IMR-90 (cell line): ENCODE results near the gene NEUROD4. TPM values are rescaled to one million over a fixed set of nuclear protein-coding genes. Genes with fewer than 3 reads are reported as not detected.
A peak's percentile ranks its signal among the peaks of the same experiment; 100 is the strongest.

ENCODE experiments used
- ATAC-seq: fragments of 200-7000 bp; cut with Tn5 transposase; 2 replicates; pipeline ENCODE4 v1.9.1; 2020; ENCODE audit warnings: low read depth, mild to moderate bottlenecking, moderate library complexity
- BruUV-seq: library from RNA; stranded (reverse); fragments of 400-500 nt; replicated peaks from 2 replicates; lab custom pipeline; 2021; lab: Mats Ljungman, UMichigan
- CTCF ChIA-PET: fragments of 300-600 bp; formaldehyde crosslinking; extraction: SDS; loops from one replicate; lab custom pipeline; 2021; ENCODE audit warnings: antibody characterized with exemption; lab: Yijun Ruan, JAX
- POLR2A ChIA-PET: fragments of 300-600 bp; sonication (Branson Sonifier 250); formaldehyde crosslinking; loops from one replicate; lab custom pipeline; 2022; ENCODE audit warnings: antibody characterized with exemption; ENCODE audit not compliant: unreplicated experiment; lab: Charles Lee
- DNase-seq: peaks from one replicate; pipeline ENCODE4 v3.0.0; 2013
- H2AFZ ChIP-seq: replicated peaks from 2 replicates; pipeline ENCODE3; 2013; ENCODE audit warnings: low read length, mild to moderate bottlenecking; ENCODE audit not compliant: poor library complexity
- H2AK5ac ChIP-seq: 2 replicates; pipeline ENCODE4 v1.6.1; 2013; ENCODE audit warnings: low read depth, low read length, inconsistent platforms
- H2AK9ac ChIP-seq: replicated peaks from 2 replicates; pipeline ENCODE3; 2013; ENCODE audit warnings: mild to moderate bottlenecking, low read depth, low read length, moderate library complexity; ENCODE audit not compliant: poor library complexity
- H2BK120ac ChIP-seq: 2 replicates; pipeline ENCODE4 v1.6.1; 2013; ENCODE audit warnings: low read depth, low read length, inconsistent platforms
- H2BK15ac ChIP-seq: 3 replicates; pipeline ENCODE4 v1.6.1; 2013; ENCODE audit warnings: low read depth, low read length, inconsistent platforms
- H2BK20ac ChIP-seq: 2 replicates; pipeline ENCODE4 v1.6.1; 2013; ENCODE audit warnings: low read depth, mild to moderate bottlenecking, inconsistent platforms, low read length, moderate library complexity
- H2BK5ac ChIP-seq: 2 replicates; pipeline ENCODE4 v1.6.1; 2013; ENCODE audit warnings: mild to moderate bottlenecking, low read depth, low read length, inconsistent platforms; ENCODE audit not compliant: poor library complexity, severe bottlenecking
- H3K14ac ChIP-seq: replicated peaks from 2 replicates; pipeline ENCODE4 v1.6.1; 2013; ENCODE audit warnings: low read depth, low read length, inconsistent platforms
- H3K18ac ChIP-seq: 2 replicates; pipeline ENCODE4 v1.6.1; 2013; ENCODE audit warnings: low read depth, low read length, control low read depth
- H3K23ac ChIP-seq: 2 replicates; pipeline ENCODE4 v1.6.1; 2013; ENCODE audit warnings: low read depth, low read length, inconsistent platforms
- H3K27ac ChIP-seq: 2 replicates; pipeline ENCODE4 v1.5.1; 2013; ENCODE audit warnings: mild to moderate bottlenecking, control low read depth, low read length; ENCODE audit not compliant: insufficient read depth
- H3K27me3 ChIP-seq: 2 replicates; pipeline ENCODE4 v1.6.1; 2013; ENCODE audit warnings: low read length; ENCODE audit not compliant: control insufficient read depth, insufficient read depth
- H3K36me3 ChIP-seq: 2 replicates; pipeline ENCODE4 v1.6.1; 2013; ENCODE audit warnings: low read length, mixed read lengths; ENCODE audit not compliant: control insufficient read depth, insufficient read depth
- H3K4ac ChIP-seq: 2 replicates; pipeline ENCODE4 v1.6.1; 2013; ENCODE audit warnings: low read depth, low read length, inconsistent platforms
- H3K4me1 ChIP-seq: 2 replicates; pipeline ENCODE4 v1.6.1; 2013; ENCODE audit warnings: low read length, mixed read lengths; ENCODE audit not compliant: control insufficient read depth, insufficient read depth
- H3K4me2 ChIP-seq: 2 replicates; pipeline ENCODE4 v1.6.1; 2013; ENCODE audit warnings: low read depth, mild to moderate bottlenecking, control low read depth, low read length, moderate library complexity
- H3K4me3 ChIP-seq: 2 replicates; pipeline ENCODE4 v1.5.1; 2013; ENCODE audit warnings: low read depth, mild to moderate bottlenecking, control low read depth, low read length, moderate library complexity; ENCODE audit not compliant: insufficient read depth
- H3K56ac ChIP-seq: 2 replicates; pipeline ENCODE4 v1.6.1; 2013; ENCODE audit warnings: low read length, inconsistent platforms; ENCODE audit not compliant: insufficient read depth; ENCODE audit errors: extremely low read depth
- H3K79me1 ChIP-seq, 2 experiments: 2 replicates each; pipeline ENCODE4 v1.6.1; 2013; ENCODE audit warnings: low read length in 2 of 2, inconsistent platforms in 1 of 2, low read depth in 1 of 2
- H3K9ac ChIP-seq: 2 replicates; pipeline ENCODE4 v1.6.1; 2013; ENCODE audit warnings: low read depth, low read length, control low read depth
- H3K9me1 ChIP-seq: 2 replicates; pipeline ENCODE4 v1.6.1; 2013; ENCODE audit warnings: low read length, inconsistent platforms; ENCODE audit not compliant: insufficient read depth
- H3K9me3 ChIP-seq: 2 replicates; pipeline ENCODE4 v1.6.1; 2013; ENCODE audit warnings: low read length; ENCODE audit not compliant: control insufficient read depth, insufficient read depth
- H4K20me1 ChIP-seq: 2 replicates; pipeline ENCODE4 v1.6.1; 2013; ENCODE audit warnings: low read length, inconsistent platforms; ENCODE audit not compliant: insufficient read depth
- H4K5ac ChIP-seq: 2 replicates; pipeline ENCODE4 v1.6.1; 2013; ENCODE audit warnings: mild to moderate bottlenecking, low read depth, low read length, control low read depth
- H4K8ac ChIP-seq, 2 experiments: 2 replicates each; pipeline ENCODE4 v1.6.1; 2013; ENCODE audit warnings: low read depth in 2 of 2, low read length in 2 of 2, control low read depth in 1 of 2, inconsistent platforms in 1 of 2
- H4K91ac ChIP-seq: 2 replicates; pipeline ENCODE4 v1.6.1; 2013; ENCODE audit warnings: low read depth, low read length, inconsistent platforms; ENCODE audit not compliant: insufficient read depth
- BHLHE40 ChIP-seq: fragments of 150-350 bp; IDR thresholded peaks from 2 replicates; pipeline ENCODE4 v1.6.1; 2016; ENCODE audit warnings: mild to moderate bottlenecking, low read depth, low read length
- CTCF ChIP-seq: conservative IDR thresholded peaks from 2 replicates; pipeline ENCODE4 v1.5.1; 2012; ENCODE audit warnings: mild to moderate bottlenecking, low read depth, low read length, improper control_type of control experiment
- MAZ ChIP-seq: IDR thresholded peaks from 2 replicates; pipeline ENCODE4 v1.6.1; 2012; ENCODE audit warnings: low read depth, mild to moderate bottlenecking, low read length, improper control_type of control experiment, moderate library complexity, borderline replicate concordance
- POLR2A ChIP-seq: IDR thresholded peaks from 2 replicates; pipeline ENCODE4 v1.6.1; 2012; ENCODE audit warnings: mild to moderate bottlenecking, low read depth, low read length
- RAD21 ChIP-seq: IDR thresholded peaks from 2 replicates; pipeline ENCODE4 v1.6.1; 2012; ENCODE audit warnings: low read length, improper control_type of control experiment
- RCOR1 ChIP-seq: IDR thresholded peaks from 2 replicates; pipeline ENCODE4 v1.6.1; 2012; ENCODE audit warnings: mild to moderate bottlenecking, low read length, improper control_type of control experiment; ENCODE audit not compliant: insufficient replicate concordance
- RFX5 ChIP-seq: IDR thresholded peaks from 2 replicates; pipeline ENCODE4 v1.8.0; 2012; ENCODE audit warnings: low read depth, mild to moderate bottlenecking, low read length, moderate library complexity
- SMC3 ChIP-seq: fragments of 150-350 bp; IDR thresholded peaks from 2 replicates; pipeline ENCODE4 v1.6.1; 2016; ENCODE audit warnings: low read depth, mild to moderate bottlenecking, antibody characterized with exemption, low read length, moderate library complexity
- WGBS, 2 experiments: methylation state at CpG; one replicate each; pipeline versions ENCODE4 v1.1.5 to v1.1.7; 2013; ENCODE audit warnings: missing lambda C conversion rate in 2 of 2; ENCODE audit not compliant: insufficient read length in 1 of 2; ENCODE audit errors: extremely low coverage in 2 of 2; 5-methylcytosine and 5-hydroxymethylcytosine counted together
- dilution Hi-C: fragments of 300-500 bp; cut with HindIII; formaldehyde crosslinking; loops from one replicate; pipeline ENCODE4 v1.14.3; 2018; ENCODE audit warnings: low sequenced_read_pairs; ENCODE audit not compliant: unreplicated experiment
- in situ Hi-C: fragments of 300-500 bp; cut with MboI; formaldehyde crosslinking; loops from 3 replicates; pipeline ENCODE4 v1.14.3; 2019; ENCODE audit warnings: low sequenced_read_pairs, inconsistent platforms, mixed read lengths
- intact Hi-C: fragments of 100-400 bp; cut with micrococcal nuclease; formaldehyde crosslinking; loops from 2 replicates; pipeline ENCODE4 v1.10.0; 2022
- polyA plus RNA-seq, 3 experiments: library from polyadenylated mRNA; depleted of rRNA; stranded (reverse); fragments of >200 nt; gene quantifications; 2 replicates each; pipeline ENCODE4 v1.2.3, GENCODE V29; 2012; ENCODE audit warnings: low replicate concordance in 1 of 3
- total RNA-seq: library from RNA; depleted of rRNA; stranded (reverse); fragments of >200 nt; gene quantifications from 2 replicates; pipeline ENCODE4 v1.2.3, GENCODE V29; 2012

Gene NEUROD4
- total and polyA plus RNA-seq, 2 of the 4 experiments (the other 2 are of a cell fraction): not detected

GRCh38 chr12:55073043-55074022, 53.6 kb downstream of the NEUROD4 start:
- Histone ChIP-seq H3K9ac (no peak overlapping the region), H2BK20ac (no peak overlapping the region), H3K9me3 (no peaks in the 10 kb centered on the region), H3K23ac (no peak overlapping the region), H3K27me3 (no peaks in the 10 kb centered on the region), H3K4me1 (no peaks in the 10 kb centered on the region), H3K4me3 (no peak overlapping the region), H3K4ac (no peak overlapping the region), H3K9me1 (no peaks in the 10 kb centered on the region), H2BK15ac (no peak overlapping the region), H3K18ac (no peak overlapping the region), H3K4me2 (no peak overlapping the region), H4K20me1 (no peaks in the 10 kb centered on the region), H3K27ac (no peak overlapping the region), H4K91ac (no peak overlapping the region), H3K36me3 (no peaks in the 10 kb centered on the region), H2BK5ac (no peak overlapping the region), H2BK120ac (no peak overlapping the region), H4K8ac (no peak overlapping the region), H3K14ac (no peak overlapping the region), H2AK5ac (no peak overlapping the region), H3K79me1 (no peaks in the 10 kb centered on the region), H4K5ac (no peak overlapping the region), H2AK9ac (no peak overlapping the region), H2AFZ (no peak overlapping the region), H3K56ac (no peak overlapping the region)
- 60% methylated on average over 1 of the region's 8 CpGs; no CpG with 5 or more reads in 1 of the 2 experiments for WGBS, 2 experiments
- peak; percentile 70 for DNase-seq
- TF ChIP-seq RCOR1: no peak
- TF ChIP-seq POLR2A: no peak
- TF ChIP-seq BHLHE40: no peak
- TF ChIP-seq MAZ: no peak
- peak; percentile 81 for TF ChIP-seq RAD21
- no peak for TF ChIP-seq RFX5
- TF ChIP-seq SMC3: peak; percentile 76
- TF ChIP-seq CTCF: peak; percentile 90
- in situ Hi-C loops: loop anchor here (5.0 to 25.0 kb wide), 2 partner anchors 81 to 311 kb away; no protein-coding TSS in a partner anchor
- no TSS peak for BruUV-seq
- peak; percentile 79 for ATAC-seq
- ChIA-PET POLR2A (no interaction called here), CTCF (interaction anchor here (1.3 to 2.7 kb wide), 3 partner anchors 24 to 80 kb away, joined by 5 to 19 read pairs (median 6); no protein-coding TSS in a partner anchor)
- dilution Hi-C loops: no loop called here
- intact Hi-C loops: loop anchor here (1.0 to 5.0 kb wide), 2 partner anchors 80 to 326 kb away; no protein-coding TSS in a partner anchor
